ENCODE data around the gene VAV2. TPM values are rescaled to one million over a fixed set of nuclear protein-coding genes. Genes with fewer than 3 reads are reported as not detected.

The VAV2 gene
- polyA plus RNA-seq, 1 of the 3 experiments (the other 2 are of a cell fraction): 14.9 TPM

GRCh38 chr9:133978899-133979272 is 13.2 kb downstream of the VAV2 start:
- Histone ChIP-seq H3K9me2 (no peaks in the 10 kb centered on the region), H2AFZ (ENCODE audit: low read depth) (no peak overlapping the region), H3K27ac (ENCODE audit: low read depth in 2 of 2, low read length in 1 of 2) (no peak overlapping the region), H3K36me3 (replicated peaks in 1 of 2; ENCODE audit: control insufficient read depth in 1 of 2, insufficient read depth in 2 of 2, low read length in 1 of 2) (no peaks in the 10 kb centered on the region), H3K4me1 (ENCODE audit: control insufficient read depth in 1 of 2, insufficient read depth in 2 of 2, low read depth in 1 of 2, low read length in 1 of 2) (peaks cover 0 to 44% of the 10 kb centered on the region in 2 experiments; a peak in 1 of 4 replicates), H3F3A (replicated peaks; ENCODE audit: insufficient read depth) (peaks cover 4% of the 10 kb centered on the region), H3K9ac (no peak overlapping the region), H3K27me3 (ENCODE audit: insufficient read depth) (no peaks in the 10 kb centered on the region), H4K20me1 (ENCODE audit: insufficient read depth) (peaks cover 99% of the 10 kb centered on the region), H3K4me2 (no peak overlapping the region), H3K79me2 (ENCODE audit: insufficient read depth) (peaks cover 100% of the 10 kb centered on the region), H3K4me3 (ENCODE audit: low read depth in 2 of 2, low read length in 1 of 2) (no peak overlapping the region), H3K9me3 (no peaks in the 10 kb centered on the region)
- ChIA-PET POLR2A (no interaction called here), CTCF (interaction anchor here (0.6 to 0.9 kb wide), 2 partner anchors 14 to 15 kb away, joined by 3 read pairs; no protein-coding TSS in a partner anchor)
- 87% methylated on average over 7 of the region's 16 CpGs for WGBS (ENCODE audit: low lambda C conversion rate)
- DNase-seq: no peak
- TF ChIP-seq RFX5 (IDR thresholded peaks at IDR 0.05; ENCODE audit: low read length): no peak
- no peak for TF ChIP-seq NRF1 (IDR thresholded peaks at IDR 0.05; ENCODE audit: low read depth, low read length)
- no peak for TF ChIP-seq JUND (IDR thresholded peaks at IDR 0.05)
- TF ChIP-seq FOXM1 (IDR thresholded peaks at IDR 0.05; ENCODE audit: low read depth): no peak
- TF ChIP-seq FOSL2 (IDR thresholded peaks at IDR 0.05; ENCODE audit: borderline replicate concordance, low read depth): no peak
- no peak for TF ChIP-seq EP300 (IDR thresholded peaks at IDR 0.05; ENCODE audit: borderline replicate concordance in 1 of 2, low read depth in 1 of 2, low read length in 1 of 2)
- no peak for TF ChIP-seq GABPA (IDR thresholded peaks at IDR 0.05; ENCODE audit: low read depth)
- TF ChIP-seq SMC3 (IDR thresholded peaks at IDR 0.05; ENCODE audit: low read depth, low read length): no peak
- TF ChIP-seq USF1 (IDR thresholded peaks at IDR 0.05; ENCODE audit: borderline replicate concordance, low read depth): no peak
- no peak for TF ChIP-seq ELF1 (IDR thresholded peaks at IDR 0.05)
- no peak for TF ChIP-seq TAF1 (IDR thresholded peaks at IDR 0.05; ENCODE audit: borderline replicate concordance, low read depth, low read length)
- no peak for TF ChIP-seq USF2 (IDR thresholded peaks at IDR 0.05; ENCODE audit: borderline replicate concordance, low read depth, low read length)
- no peak for TF ChIP-seq RCOR1 (IDR thresholded peaks at IDR 0.05; ENCODE audit: low read length)
- TF ChIP-seq PBX3 (IDR thresholded peaks at IDR 0.05): no peak
- no peak for TF ChIP-seq EZH2phosphoT487 (IDR thresholded peaks at IDR 0.05; ENCODE audit: borderline replicate concordance, low read depth)
- TF ChIP-seq YY1 (IDR thresholded peaks at IDR 0.05; ENCODE audit: low read depth): no peak
- TF ChIP-seq FOXJ3 (CRISPR knock-in tag; IDR thresholded peaks at IDR 0.05): no peak

Data from SK-N-SH (cell line).